ENCODE measurements around the gene ANKHD1. TPM values are rescaled to one million over a fixed set of nuclear protein-coding genes. Genes with fewer than 3 reads are reported as not detected.

Gene ANKHD1
- total and polyA plus RNA-seq, 9 of the 15 experiments (the other 6 are each of a cell fraction or from before 2014, with no cell fraction given) = 38.9 to 138 (median 78.7) TPM

DNA sequence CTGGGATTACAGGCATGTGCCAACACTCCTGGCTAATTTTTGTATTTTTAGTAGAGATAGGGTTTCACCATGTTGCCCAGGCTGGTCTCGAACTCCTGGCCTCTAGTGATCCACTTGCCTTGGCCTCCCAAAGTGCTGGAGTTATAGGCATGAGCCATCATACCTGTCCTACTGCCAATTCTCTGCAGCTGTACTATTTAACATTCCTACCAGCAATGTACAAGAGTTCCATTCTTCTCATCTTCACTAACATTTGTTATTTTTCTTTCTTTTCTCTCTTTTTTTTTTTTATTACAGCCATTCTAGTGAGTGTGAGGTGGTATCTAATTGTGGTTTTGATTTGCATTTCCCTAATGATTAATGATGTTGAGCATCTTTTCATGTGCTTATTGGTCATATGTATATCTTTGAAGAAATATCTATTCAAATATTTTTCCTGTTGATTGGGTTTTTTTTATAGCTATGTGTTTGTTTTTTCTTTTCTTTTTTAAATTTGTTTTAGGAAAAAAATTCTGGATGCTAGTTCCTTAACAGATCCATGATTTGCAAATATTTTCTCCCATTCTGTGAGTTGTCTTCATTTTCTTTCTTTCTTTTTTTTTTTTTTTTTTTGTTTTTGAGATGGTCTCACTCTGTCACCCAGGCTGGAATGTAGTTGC lies 17.4 kb downstream of the ANKHD1 start:
- no peaks in the 10 kb centered on the region for H3K9me1 ChIP-seq (ENCODE audit: control insufficient read depth, insufficient read depth, low read length)
- peaks cover 4% of the 10 kb centered on the region for H4K20me1 ChIP-seq (replicated peaks; ENCODE audit: control insufficient read depth, insufficient read depth, low read length)
- H3K4me2 ChIP-seq (ENCODE audit: insufficient read depth, low read length) = no peak overlapping the region
- WGBS (ENCODE audit: insufficient coverage, low coverage, missing lambda C conversion rate) = 100% methylated on average over 1 of the region's 1 CpG
- POLR2A ChIA-PET = interaction anchor here (0.5 to 4.1 kb wide), 6 partner anchors 10 to 1045 kb away, joined by 3 to 18 read pairs (median 4); partner anchors contain the start of gene ANKHD1
- peaks cover 10 to 11% of the 10 kb centered on the region in 2 experiments; a peak in 3 of 5 replicates for H3K4me1 ChIP-seq (replicated peaks in 1 of 2; ENCODE audit: control insufficient read depth in 2 of 2, insufficient read depth in 2 of 2, low read length in 2 of 2)
- peaks cover 17% of the 10 kb centered on the region; the same call in 1 of the 3 replicates for H3K36me3 ChIP-seq (ENCODE audit: control insufficient read depth, insufficient read depth, low read length)
- H2AFZ ChIP-seq (ENCODE audit: low read depth, low read length) = no peak overlapping the region
- TF ChIP-seq ZNF609 (CRISPR knock-in tag; IDR thresholded peaks at IDR 0.05; ENCODE audit: borderline replicate concordance) = no peak
- TF ChIP-seq ADNP (tag; IDR thresholded peaks at IDR 0.05) = no peak
- no peak for TF ChIP-seq SMC3 (conservative IDR thresholded peaks at IDR 0.05; ENCODE audit: insufficient read depth, low read depth, low read length)
- no peak for TF ChIP-seq CHD4 (IDR thresholded peaks at IDR 0.05; ENCODE audit: insufficient read depth, insufficient replicate concordance, low read depth, low read length, poor library complexity, severe bottlenecking)
- no peak overlapping the region for H3K9ac ChIP-seq (ENCODE audit: insufficient read depth in 1 of 2, low read depth in 2 of 2, low read length in 2 of 2)
- DNase-seq (ENCODE audit: extremely low read depth in 1 of 4, low spot score in 3 of 4) (no peak), FAIRE-seq (no peak), ATAC-seq (0 out of 3 replicates have a peak, but pooled peaks have one; percentile 10)
- no peak overlapping the region for H3K4me3 ChIP-seq
- H3K9me3 ChIP-seq (replicated peaks; ENCODE audit: control insufficient read depth, insufficient read depth, low read depth, low read length) = no peaks in the 10 kb centered on the region
- no TSS peak for BruUV-seq (replicated peaks)
- H3K27me3 ChIP-seq (ENCODE audit: control insufficient read depth in 2 of 2, insufficient read depth in 2 of 2, low read length in 2 of 2) = no peaks in the 10 kb centered on the region
- intact Hi-C loops (cut with micrococcal nuclease) = no loop called here
- no peak overlapping the region for H3K27ac ChIP-seq (ENCODE audit: extremely low read depth, low read depth, low read length)
- in situ Hi-C loops (cut with MboI) = no loop called here
- H3K79me2 ChIP-seq (ENCODE audit: control insufficient read depth, insufficient read depth, low read length) = peaks cover 93% of the 10 kb centered on the region
- CTCF ChIA-PET (ENCODE audit: low intra/inter-chr PET ratio) = interaction anchor here (0.6 kb wide), 1 partner anchor 260 kb away, joined by 3 read pairs; no protein-coding TSS in a partner anchor
